Karpas-422 (cell line): ENCODE measurements around the gene RNASEH2A. TPM values are rescaled to one million over a fixed set of nuclear protein-coding genes. Genes with fewer than 3 reads are reported as not detected.

Experiments used
- DNase-seq: peaks from one replicate; pipeline ENCODE4 v3.0.0-alpha.2; 2015
- H2AFZ ChIP-seq: fragments of 200-600 bp; sonication (generic); 2 replicates; pipeline ENCODE4 v1.6.1; 2014; ENCODE audit warnings: antibody characterized with exemption, low read length, mixed read lengths
- H3K27ac ChIP-seq: fragments of 200-600 bp; sonication (generic); 2 replicates; pipeline ENCODE4 v1.5.1; 2014; ENCODE audit warnings: mild to moderate bottlenecking, low read length, moderate library complexity
- H3K27me3 ChIP-seq: fragments of 200-600 bp; sonication (generic); 2 replicates; pipeline ENCODE4 v1.6.1; 2014; ENCODE audit warnings: low read length, mixed read lengths
- H3K36me3 ChIP-seq: fragments of 200-600 bp; sonication (generic); 2 replicates; pipeline ENCODE4 v1.6.1; 2014; ENCODE audit warnings: low read length, mixed read lengths; ENCODE audit not compliant: insufficient read depth
- H3K4me1 ChIP-seq: fragments of 200-600 bp; sonication (generic); 2 replicates; pipeline ENCODE4 v1.6.1; 2014; ENCODE audit warnings: mild to moderate bottlenecking, low read length, mixed read lengths
- H3K4me2 ChIP-seq: fragments of 200-600 bp; sonication (generic); 2 replicates; pipeline ENCODE4 v1.6.1; 2014; ENCODE audit warnings: low read length, low read depth, mild to moderate bottlenecking; ENCODE audit not compliant: poor library complexity, severe bottlenecking
- H3K4me3 ChIP-seq: fragments of 200-600 bp; sonication (generic); 2 replicates; pipeline ENCODE4 v1.5.1; 2014; ENCODE audit warnings: mild to moderate bottlenecking, antibody characterized with exemption, low read length, mixed read lengths
- H3K79me2 ChIP-seq: fragments of 200-600 bp; sonication (generic); 2 replicates; pipeline ENCODE4 v1.6.1; 2014; ENCODE audit warnings: mild to moderate bottlenecking, low read length, mixed read lengths
- H3K9ac ChIP-seq: fragments of 200-600 bp; sonication (generic); 2 replicates; pipeline ENCODE4 v1.6.0; 2014; ENCODE audit warnings: low read length
- H3K9me2 ChIP-seq: fragments of 200-600 bp; sonication (generic), shearing (Covaris generic); replicated peaks from 2 replicates; pipeline ENCODE4 v1.6.0; 2014; ENCODE audit warnings: mild to moderate bottlenecking, low read length, moderate library complexity; ENCODE audit not compliant: insufficient read depth
- H3K9me3 ChIP-seq: fragments of 300-700, 200-600 bp; sonication (generic); 2 replicates; pipeline ENCODE4 v1.6.1; 2014; ENCODE audit warnings: low read length, mixed read lengths
- H4K20me1 ChIP-seq: fragments of 200-600 bp; sonication (generic); 2 replicates; pipeline ENCODE4 v1.6.1; 2014; ENCODE audit warnings: mild to moderate bottlenecking, antibody characterized with exemption, low read length, low read depth; ENCODE audit not compliant: insufficient read depth
- total RNA-seq: library from RNA; depleted of rRNA; stranded (reverse); fragments of >200 nt; shearing (Covaris generic); gene quantifications from 2 replicates; pipeline ENCODE4 v1.2.3, GENCODE V29; 2014; ENCODE audit warnings: low replicate concordance

The RNASEH2A gene
- total RNA-seq, 1 experiment from 2014 or later = 37.8 TPM

GRCh38 chr19:12784871-12785430 is 21.4 kb upstream of the RNASEH2A start:
- peaks cover 67% of the 10 kb centered on the region for H3K4me1 ChIP-seq
- no peaks in the 10 kb centered on the region for H3K9me3 ChIP-seq
- no peaks in the 10 kb centered on the region for H3K36me3 ChIP-seq
- peak overlapping the region; percentile 74 for H3K27ac ChIP-seq
- peak overlapping the region; percentile 65 for H3K9ac ChIP-seq
- H3K4me2 ChIP-seq = no peak overlapping the region
- H3K9me2 ChIP-seq = no peaks in the 10 kb centered on the region
- DNase-seq = no peak
- no peaks in the 10 kb centered on the region for H4K20me1 ChIP-seq
- no peak overlapping the region for H2AFZ ChIP-seq
- H3K27me3 ChIP-seq = no peaks in the 10 kb centered on the region
- no peak overlapping the region for H3K4me3 ChIP-seq
- no peaks in the 10 kb centered on the region for H3K79me2 ChIP-seq

DNA sequence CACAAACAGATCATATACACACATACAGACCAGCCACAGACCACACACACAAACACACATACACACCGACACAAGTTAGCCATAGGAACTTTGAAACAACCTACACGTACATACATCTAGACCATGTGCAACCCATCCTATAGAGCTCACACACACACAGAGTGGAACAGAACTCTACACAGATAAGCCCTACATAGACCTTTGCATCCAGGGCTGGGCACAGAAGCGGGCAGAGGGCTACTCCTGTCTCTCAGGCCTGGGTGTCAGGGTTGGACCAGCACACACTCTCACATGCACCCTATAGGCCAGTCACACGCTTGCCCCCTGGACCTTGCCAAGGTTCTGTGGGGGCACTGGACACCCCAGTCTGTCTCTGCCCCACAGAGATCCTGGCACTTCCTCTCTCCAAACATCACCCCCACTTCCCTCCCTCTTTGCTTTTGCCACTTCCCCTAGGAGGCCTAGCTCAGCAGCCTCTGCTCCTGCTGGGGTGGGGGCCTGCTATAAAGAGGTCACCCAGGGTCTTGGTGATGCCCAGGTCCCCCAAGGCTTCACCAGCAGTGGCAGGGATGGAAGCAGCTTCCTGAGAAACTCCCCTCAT is 20.9 kb upstream of the RNASEH2A start:
- H3K79me2 ChIP-seq = no peaks in the 10 kb centered on the region
- H3K4me1 ChIP-seq = peaks cover 72% of the 10 kb centered on the region
- no peak overlapping the region for H3K4me3 ChIP-seq
- H3K9me3 ChIP-seq = no peaks in the 10 kb centered on the region
- peak overlapping the region; percentile 46 for H3K4me2 ChIP-seq
- H3K9me2 ChIP-seq = no peaks in the 10 kb centered on the region
- 0 out of 2 replicates have a peak overlapping the region, but pooled peaks have one; percentile 10 for H2AFZ ChIP-seq
- no peaks in the 10 kb centered on the region for H3K36me3 ChIP-seq
- H4K20me1 ChIP-seq = no peaks in the 10 kb centered on the region
- H3K27ac ChIP-seq = peak overlapping the region; percentile 74
- H3K27me3 ChIP-seq = no peaks in the 10 kb centered on the region
- peak; percentile 68 for DNase-seq
- peak overlapping the region; percentile 65 for H3K9ac ChIP-seq

DNA sequence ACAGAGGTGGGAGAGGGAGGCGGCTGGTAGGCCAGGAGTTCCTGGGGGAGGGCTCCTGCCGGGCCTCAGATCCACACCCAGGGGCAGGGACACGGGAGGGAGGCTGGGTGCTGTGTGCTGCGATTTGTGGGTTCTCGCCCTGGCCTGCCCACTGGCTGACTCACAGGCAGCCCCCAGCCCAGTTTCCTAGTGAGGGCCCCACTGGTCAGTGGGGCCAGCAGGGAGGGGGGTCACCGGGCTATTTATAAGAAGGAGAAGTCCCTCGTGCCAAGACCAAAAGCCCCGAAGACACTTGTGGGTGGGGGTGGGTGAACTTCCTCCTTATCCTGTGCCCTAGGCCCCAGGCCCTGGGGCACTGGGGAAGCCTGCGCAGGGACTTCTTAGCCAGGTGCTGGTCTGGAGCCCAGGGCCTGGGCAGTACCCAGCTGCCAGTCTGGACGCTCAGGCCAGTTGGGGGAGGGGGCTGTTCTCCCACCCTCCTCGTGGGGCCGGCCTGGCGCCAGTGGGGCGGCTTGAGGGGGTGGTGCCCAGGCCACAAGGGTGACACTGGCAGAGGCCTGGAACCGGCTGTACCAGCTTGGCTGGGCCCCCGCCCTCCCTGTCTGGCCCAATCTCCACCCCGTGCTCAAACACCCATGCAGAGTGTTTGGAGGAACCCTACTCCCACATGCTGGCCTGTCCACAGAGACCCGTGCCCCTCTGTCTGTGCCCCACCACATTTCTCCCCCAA is 20.1 kb upstream of the RNASEH2A start:
- no peak overlapping the region for H3K4me3 ChIP-seq
- peak overlapping the region; percentile 74 for H3K27ac ChIP-seq
- H2AFZ ChIP-seq = 0 out of 2 replicates have a peak overlapping the region, but pooled peaks have one; percentile 10
- H4K20me1 ChIP-seq = no peaks in the 10 kb centered on the region
- no peaks in the 10 kb centered on the region for H3K9me2 ChIP-seq
- H3K4me1 ChIP-seq = peaks cover 79% of the 10 kb centered on the region
- H3K36me3 ChIP-seq = no peaks in the 10 kb centered on the region
- H3K79me2 ChIP-seq = no peaks in the 10 kb centered on the region
- no peaks in the 10 kb centered on the region for H3K9me3 ChIP-seq
- H3K4me2 ChIP-seq = peak overlapping the region; percentile 46
- peak; percentile 64 for DNase-seq
- H3K27me3 ChIP-seq = no peaks in the 10 kb centered on the region
- peak overlapping the region; percentile 65 for H3K9ac ChIP-seq

DNA sequence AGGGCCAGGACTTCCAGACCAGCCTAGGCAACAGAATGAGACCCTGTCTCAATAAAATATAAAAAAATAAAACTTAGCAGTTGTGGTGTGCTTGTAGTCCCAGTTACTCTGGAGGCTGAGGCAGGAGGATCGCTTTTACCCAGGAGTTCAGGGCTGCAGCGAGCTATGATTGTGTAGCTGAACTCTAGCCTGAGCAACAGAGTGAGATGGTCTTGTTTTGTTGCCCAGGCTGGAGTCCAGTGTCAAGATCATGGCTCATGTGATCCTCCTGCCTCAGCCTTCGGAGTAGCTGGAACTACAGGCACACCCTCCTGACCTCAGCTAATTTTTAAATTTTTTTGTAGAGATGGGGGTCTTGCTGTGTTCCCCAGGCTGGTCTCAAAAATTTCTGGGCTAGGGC is 19.4 kb upstream of the RNASEH2A start:
- Histone ChIP-seq H3K4me3 (no peak overlapping the region), H3K9ac (peak overlapping the region; percentile 65), H2AFZ (no peak overlapping the region), H3K36me3 (no peaks in the 10 kb centered on the region), H3K4me1 (peaks cover 76% of the 10 kb centered on the region), H3K27me3 (no peaks in the 10 kb centered on the region), H3K4me2 (peak overlapping the region; percentile 46), H3K9me2 (no peaks in the 10 kb centered on the region), H3K79me2 (peaks cover 6% of the 10 kb centered on the region), H3K9me3 (no peaks in the 10 kb centered on the region), H3K27ac (peak overlapping the region; percentile 74; the same call in 1 of the 2 replicates), H4K20me1 (no peaks in the 10 kb centered on the region)
- no peak for DNase-seq

GRCh38 chr19:12787458-12787857 is 18.9 kb upstream of the RNASEH2A start:
- H3K36me3 ChIP-seq = no peaks in the 10 kb centered on the region
- H4K20me1 ChIP-seq = no peaks in the 10 kb centered on the region
- peaks cover 10% of the 10 kb centered on the region for H3K79me2 ChIP-seq
- no peak overlapping the region for H3K27ac ChIP-seq
- DNase-seq = no peak
- no peak overlapping the region for H3K4me3 ChIP-seq
- no peaks in the 10 kb centered on the region for H3K27me3 ChIP-seq
- H3K4me2 ChIP-seq = no peak overlapping the region
- H3K4me1 ChIP-seq = peaks cover 71% of the 10 kb centered on the region
- no peaks in the 10 kb centered on the region for H3K9me2 ChIP-seq
- H3K9ac ChIP-seq = no peak overlapping the region
- no peaks in the 10 kb centered on the region for H3K9me3 ChIP-seq
- H2AFZ ChIP-seq = no peak overlapping the region

GRCh38 chr19:12788042-12788681 is 18.2 kb upstream of the RNASEH2A start:
- Histone ChIP-seq H3K27me3 (no peaks in the 10 kb centered on the region), H3K9me2 (no peaks in the 10 kb centered on the region), H4K20me1 (peaks cover 5% of the 10 kb centered on the region; the same call in 1 of the 2 replicates), H3K9ac (peak overlapping the region; percentile 77), H3K4me2 (peak overlapping the region; percentile 95), H3K79me2 (peaks cover 17% of the 10 kb centered on the region), H3K4me1 (peaks cover 64% of the 10 kb centered on the region), H3K4me3 (no peak overlapping the region; the same call in 1 of the 2 replicates), H3K9me3 (no peaks in the 10 kb centered on the region), H3K27ac (peak overlapping the region; percentile 84), H3K36me3 (no peaks in the 10 kb centered on the region), H2AFZ (no peak overlapping the region)
- no peak for DNase-seq

- Histone ChIP-seq H3K27me3 (no peaks in the 10 kb centered on the region), H3K9ac (peak overlapping the region; percentile 77), H3K9me2 (no peaks in the 10 kb centered on the region), H4K20me1 (peaks cover 5% of the 10 kb centered on the region; the same call in 1 of the 2 replicates), H3K4me2 (peak overlapping the region; percentile 95), H2AFZ (no peak overlapping the region), H3K79me2 (peaks cover 18% of the 10 kb centered on the region), H3K9me3 (no peaks in the 10 kb centered on the region), H3K27ac (peak overlapping the region; percentile 84), H3K4me1 (peaks cover 60% of the 10 kb centered on the region), H3K4me3 (peak overlapping the region; percentile 80), H3K36me3 (no peaks in the 10 kb centered on the region)
- DNase-seq = peak; percentile 60
These were observed 17.7 kb upstream of the RNASEH2A start for GRCh38 chr19:12788682-12789097.
